Activated CD8-positive, alpha-beta T cell treated with anti-CD3 and anti-CD28 coated beads, Interleukin-2, amount 10 ng/mL, durations not matched to agents 7 days and 5 days (primary cell): ENCODE data around the gene MMP19. TPM values are rescaled to one million over a fixed set of nuclear protein-coding genes. Genes with fewer than 3 reads are reported as not detected.
A peak's percentile ranks its signal among the peaks of the same experiment; 100 is the strongest.
"Not testable (repeated sequence)": the region's sequence is repeated elsewhere in the genome, so short reads cannot be mapped to it uniquely, and the experiment has no call there.

ENCODE experiments used
- ATAC-seq: fragments of 150-1000 bp; cut with Tn5 transposase; one replicate; pipeline ENCODE4 v1.10.0; 2021; ENCODE audit warnings: moderate library complexity
- CTCF ChIA-PET: fragments of 350-600 bp; sonication (Branson Sonifier 250); formaldehyde crosslinking; loops from one replicate; lab custom pipeline; 2021; ENCODE audit warnings: antibody characterized with exemption; lab: Charles Lee
- POLR2A ChIA-PET: fragments of 350-600 bp; sonication (Branson Sonifier 250); formaldehyde crosslinking; loops from one replicate; lab custom pipeline; 2021; ENCODE audit warnings: antibody characterized with exemption; lab: Charles Lee
- DNase-seq: peaks from one replicate; pipeline ENCODE4 v3.0.0-alpha.2; 2020
- H3K27ac Mint-ChIP-seq: one replicate; pipeline ENCODE4 v1.8.0; 2021; ENCODE audit warnings: mild to moderate bottlenecking, mixed read lengths
- H3K27me3 Mint-ChIP-seq: one replicate; pipeline ENCODE4 v1.8.0; 2021; ENCODE audit warnings: low read depth, mixed read lengths
- H3K36me3 Mint-ChIP-seq: one replicate; pipeline ENCODE4 v1.8.0; 2021; ENCODE audit warnings: low read depth, mixed read lengths
- H3K4me1 Mint-ChIP-seq: one replicate; pipeline ENCODE4 v1.8.0; 2021; ENCODE audit warnings: low read depth, mixed read lengths
- H3K4me3 Mint-ChIP-seq: one replicate; pipeline ENCODE4 v1.8.0; 2021; ENCODE audit warnings: mild to moderate bottlenecking, mixed read lengths
- H3K9me3 Mint-ChIP-seq: one replicate; pipeline ENCODE4 v1.8.0; 2022; ENCODE audit warnings: mixed read lengths; ENCODE audit not compliant: insufficient read depth
- total RNA-seq, 2 experiments: library from RNA; stranded (reverse); gene quantifications; one replicate each; pipeline ENCODE4 v1.2.3, GENCODE V29; 2021

Gene MMP19, protein sequence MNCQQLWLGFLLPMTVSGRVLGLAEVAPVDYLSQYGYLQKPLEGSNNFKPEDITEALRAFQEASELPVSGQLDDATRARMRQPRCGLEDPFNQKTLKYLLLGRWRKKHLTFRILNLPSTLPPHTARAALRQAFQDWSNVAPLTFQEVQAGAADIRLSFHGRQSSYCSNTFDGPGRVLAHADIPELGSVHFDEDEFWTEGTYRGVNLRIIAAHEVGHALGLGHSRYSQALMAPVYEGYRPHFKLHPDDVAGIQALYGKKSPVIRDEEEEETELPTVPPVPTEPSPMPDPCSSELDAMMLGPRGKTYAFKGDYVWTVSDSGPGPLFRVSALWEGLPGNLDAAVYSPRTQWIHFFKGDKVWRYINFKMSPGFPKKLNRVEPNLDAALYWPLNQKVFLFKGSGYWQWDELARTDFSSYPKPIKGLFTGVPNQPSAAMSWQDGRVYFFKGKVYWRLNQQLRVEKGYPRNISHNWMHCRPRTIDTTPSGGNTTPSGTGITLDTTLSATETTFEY
- total RNA-seq = not detected

DNA sequence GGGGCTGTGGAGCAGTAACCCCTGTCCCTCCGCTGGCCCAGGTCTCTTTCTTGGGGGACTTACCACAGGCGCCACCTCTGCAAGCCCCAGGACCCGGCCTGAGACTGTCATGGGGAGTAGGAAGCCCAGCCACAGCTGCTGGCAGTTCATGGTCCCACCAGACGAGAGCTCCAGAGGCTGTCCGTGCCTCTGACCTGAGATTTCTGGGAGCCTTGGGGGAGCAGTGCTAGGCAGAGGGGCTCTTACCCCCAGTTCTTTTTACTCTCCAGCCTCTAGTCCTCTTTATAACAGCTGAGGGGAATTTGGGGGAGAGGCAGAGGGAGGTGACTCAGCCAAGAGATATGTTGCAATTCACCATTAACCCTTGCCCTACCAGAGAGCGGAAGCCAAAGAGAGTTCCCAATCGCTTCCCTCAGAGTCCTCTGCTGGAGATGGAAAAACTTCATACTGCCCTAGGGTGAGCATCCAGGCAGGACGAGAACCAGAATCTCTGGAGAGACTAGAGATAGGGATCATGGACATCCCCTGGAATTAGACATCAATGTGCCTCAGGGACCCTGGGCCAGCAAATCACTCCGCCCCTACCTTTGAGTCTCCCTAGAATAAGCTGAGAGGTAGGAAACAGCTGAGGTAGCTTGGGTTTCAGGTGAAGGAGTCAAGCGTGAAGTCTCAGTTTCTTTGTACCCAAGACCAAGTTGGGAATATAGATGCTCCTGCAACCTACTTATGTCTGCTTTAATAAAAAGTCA, at the start of gene MMP19:
Gene MMP19, minus strand, starts transcription at position 256 of the 749 bp plus-strand sequence. Its CDS starts 106 bp downstream, at position 150.
- H3K27me3 Mint-ChIP-seq = peaks cover 3% of the 10 kb centered on the region
- no peaks in the 10 kb centered on the region for H3K9me3 Mint-ChIP-seq
- ATAC-seq (no peak), DNase-seq (no peak)
- H3K4me1 Mint-ChIP-seq = peaks cover 7% of the 10 kb centered on the region
- ChIA-PET POLR2A (interaction anchor here (0.6 to 1.2 kb wide), 2 partner anchors 12 to 25 kb away, joined by 3 to 5 read pairs; partner anchors contain the start of genes ORMDL2 and SARNP), CTCF (interaction anchor here (0.5 to 1.1 kb wide), 2 partner anchors 104 to 202 kb away, joined by 4 read pairs; no protein-coding TSS in a partner anchor)
- H3K36me3 Mint-ChIP-seq = no peaks in the 10 kb centered on the region
- no peak within 1 kb of the TSS for H3K27ac Mint-ChIP-seq
- no peak within 1 kb of the TSS for H3K4me3 Mint-ChIP-seq

DNA sequence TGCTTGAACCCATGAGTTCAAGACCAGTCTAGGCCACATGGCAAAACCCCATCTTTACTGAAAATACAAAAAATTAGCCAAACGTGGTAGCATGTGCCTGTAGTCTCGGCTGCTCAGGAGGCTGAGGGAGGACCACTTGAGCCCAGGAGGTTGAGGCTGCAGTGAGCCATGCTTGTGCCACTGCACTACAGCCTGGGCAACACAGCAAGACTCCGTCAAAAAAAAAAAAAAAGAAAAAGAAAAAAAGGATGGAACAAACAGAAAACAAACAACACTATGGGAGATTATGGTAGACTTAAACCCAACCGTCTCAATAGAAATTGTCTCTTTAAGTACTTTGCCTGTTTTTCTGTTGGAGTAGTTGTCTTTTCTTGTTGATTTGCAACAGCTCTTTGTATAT, 48.6 kb upstream of the MMP19 start:
- DNase-seq = no peak
- Mint-ChIP-seq H3K27ac (no peak overlapping the region), H3K4me3 (no peak overlapping the region), H3K4me1 (no peaks in the 10 kb centered on the region), H3K27me3 (no peaks in the 10 kb centered on the region), H3K36me3 (no peaks in the 10 kb centered on the region), H3K9me3 (no peaks in the 10 kb centered on the region)
- ATAC-seq = no peak
- ChIA-PET CTCF (no interaction called here), POLR2A (no interaction called here)

DNA sequence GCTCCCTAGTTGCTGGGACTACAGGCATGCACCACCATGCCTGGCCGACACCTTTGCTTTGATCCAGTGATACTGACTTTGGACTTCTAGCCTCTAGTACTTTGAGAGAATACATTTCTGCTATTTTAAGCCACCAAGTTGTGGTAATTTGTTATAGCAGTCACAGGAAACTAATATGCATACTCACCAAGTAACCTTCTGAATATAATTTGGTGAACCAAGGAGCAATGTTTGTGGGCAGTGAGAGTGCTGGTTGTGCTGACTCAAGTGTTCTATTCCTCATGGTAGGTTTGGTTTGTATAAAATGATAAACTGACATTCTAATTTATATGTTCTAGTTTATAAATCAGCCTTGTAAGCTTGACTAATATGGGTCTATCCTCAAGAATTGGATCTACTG, 42.4 kb upstream of the MMP19 start:
- no peak overlapping the region for H3K27ac Mint-ChIP-seq
- POLR2A ChIA-PET = no interaction called here
- CTCF ChIA-PET = no interaction called here
- peaks cover 17% of the 10 kb centered on the region for H3K4me1 Mint-ChIP-seq
- H3K9me3 Mint-ChIP-seq = no peaks in the 10 kb centered on the region
- ATAC-seq = peak; percentile 36
- H3K36me3 Mint-ChIP-seq = no peaks in the 10 kb centered on the region
- H3K27me3 Mint-ChIP-seq = no peaks in the 10 kb centered on the region
- H3K4me3 Mint-ChIP-seq = no peak overlapping the region
- no peak for DNase-seq

DNA sequence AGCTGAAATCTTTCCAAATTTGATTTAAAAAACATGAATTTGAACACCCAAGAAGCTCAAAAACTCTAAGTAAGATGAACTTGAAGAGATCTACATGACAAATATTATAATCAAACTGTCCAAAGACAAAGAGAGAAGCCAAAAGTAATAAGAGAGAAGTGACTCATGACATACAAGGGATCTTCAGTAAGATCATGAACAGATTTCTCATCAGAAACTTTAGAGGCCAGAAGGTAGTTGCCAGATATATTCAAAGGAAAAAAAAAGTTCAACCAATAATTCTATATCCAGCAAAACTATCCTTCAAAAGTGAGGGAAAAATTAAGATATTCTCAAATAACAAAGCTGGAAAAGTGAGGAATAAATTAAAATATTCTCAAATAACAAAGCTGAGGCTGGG, 35.1 kb upstream of the MMP19 start:
- H3K4me3 Mint-ChIP-seq = no peak overlapping the region
- no peak for DNase-seq
- CTCF ChIA-PET = interaction anchor here (1.1 kb wide), 1 partner anchor 9 kb away, joined by 3 read pairs; no protein-coding TSS in a partner anchor
- H3K27ac Mint-ChIP-seq = no peak overlapping the region
- no peaks in the 10 kb centered on the region for H3K27me3 Mint-ChIP-seq
- peaks cover 8% of the 10 kb centered on the region for H3K36me3 Mint-ChIP-seq
- H3K9me3 Mint-ChIP-seq = peaks cover 9% of the 10 kb centered on the region
- H3K4me1 Mint-ChIP-seq = peaks cover 8% of the 10 kb centered on the region
- no peak for ATAC-seq
- POLR2A ChIA-PET = no interaction called here

DNA sequence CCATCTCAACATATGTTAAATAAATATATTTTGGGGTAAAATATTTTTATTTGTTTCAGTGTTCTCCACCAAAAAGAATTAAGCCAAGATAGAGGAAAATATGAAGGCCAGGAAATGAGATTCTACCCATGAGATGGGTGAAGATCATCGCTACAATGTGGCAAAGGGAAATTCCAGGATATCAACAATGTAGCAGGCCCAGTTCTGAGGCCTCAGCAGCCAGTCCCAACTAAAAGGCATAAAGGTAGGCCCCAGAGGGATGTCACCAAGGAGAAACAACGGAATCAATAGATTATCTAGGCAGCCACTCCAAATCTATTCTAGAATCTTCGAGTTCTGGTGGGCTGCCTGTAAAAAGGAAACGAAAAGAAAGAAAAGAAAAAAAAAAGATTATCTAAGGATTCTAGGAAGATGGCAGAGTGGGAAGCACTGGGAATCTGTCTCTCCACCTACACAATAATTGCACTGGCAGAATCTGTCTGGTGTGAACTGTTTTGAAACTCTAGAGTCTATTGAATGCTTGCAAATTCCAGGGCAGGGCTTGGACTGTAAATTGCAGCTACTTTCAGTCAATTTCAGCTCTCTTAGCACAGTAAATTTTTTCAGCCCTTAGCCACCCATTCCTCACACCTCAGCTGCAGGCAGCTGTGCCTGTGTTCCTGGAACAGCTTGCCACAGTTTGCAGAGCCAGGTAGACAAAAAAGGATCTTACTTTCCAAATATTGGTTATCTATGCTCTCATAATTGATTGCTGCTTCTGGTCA, 33.1 kb upstream of the MMP19 start:
- Mint-ChIP-seq H3K36me3 (peaks cover 8% of the 10 kb centered on the region), H3K27ac (no peak overlapping the region), H3K9me3 (peaks cover 9% of the 10 kb centered on the region), H3K4me1 (peaks cover 5% of the 10 kb centered on the region), H3K27me3 (no peaks in the 10 kb centered on the region), H3K4me3 (no peak overlapping the region)
- ATAC-seq (no peak), DNase-seq (no peak)
- ChIA-PET POLR2A (no interaction called here), CTCF (no interaction called here)

DNA sequence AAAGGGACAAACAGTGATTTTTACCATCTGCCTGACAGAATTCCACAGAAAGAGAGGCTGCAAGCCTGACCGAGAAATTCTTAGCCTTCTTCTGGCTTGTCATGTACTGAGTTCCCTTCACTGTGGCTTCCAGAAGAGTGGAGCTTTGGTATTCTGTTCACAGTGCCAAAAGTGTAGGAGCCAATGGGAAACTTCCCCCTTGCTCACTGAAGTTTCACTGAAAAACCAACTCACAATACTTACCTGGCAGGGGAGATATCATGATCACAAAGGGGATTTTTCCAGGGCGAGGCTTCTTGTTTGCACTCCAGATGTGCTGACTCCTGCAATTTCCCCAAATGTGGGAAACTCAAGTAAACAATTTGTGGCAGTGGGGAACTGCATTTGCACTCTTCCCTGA, 31.7 kb upstream of the MMP19 start:
- H3K4me3 Mint-ChIP-seq = no peak overlapping the region

DNA sequence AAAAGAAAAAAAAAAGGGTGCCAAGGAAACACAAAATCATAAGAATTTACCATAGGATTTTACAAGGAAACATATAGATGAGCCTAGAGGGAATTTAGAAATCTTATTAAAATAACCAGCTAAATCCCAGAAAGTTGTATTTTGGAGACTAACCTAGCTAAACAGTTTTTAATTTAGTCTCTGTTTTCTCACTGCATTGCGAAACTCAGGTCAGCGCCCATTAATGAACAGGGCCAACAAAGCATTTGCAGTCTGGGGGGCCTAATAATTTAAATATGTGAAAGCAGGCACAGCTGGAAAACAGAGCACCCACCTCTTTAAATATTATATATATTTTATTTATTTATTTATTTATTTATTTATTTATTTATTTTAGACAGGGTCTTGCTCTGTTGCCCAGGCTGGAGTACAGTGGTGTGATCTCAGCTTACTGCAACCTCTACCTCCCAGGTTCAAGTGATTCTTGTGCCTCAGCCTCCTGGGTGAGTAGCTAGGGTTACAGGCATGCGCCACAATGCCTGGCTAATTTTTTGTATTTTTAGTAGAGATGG, 23.8 kb upstream of the MMP19 start:
- not testable (repeated sequence) for H3K27me3 Mint-ChIP-seq

More for the DNA sequence above, 31.7 kb upstream of the MMP19 start:
- H3K36me3 Mint-ChIP-seq = peaks cover 8% of the 10 kb centered on the region
- POLR2A ChIA-PET = interaction anchor here (0.7 kb wide), 1 partner anchor 102 kb away, joined by 3 read pairs; no protein-coding TSS in a partner anchor
- H3K4me1 Mint-ChIP-seq = no peaks in the 10 kb centered on the region
- CTCF ChIA-PET = no interaction called here
- no peak overlapping the region for H3K27ac Mint-ChIP-seq
- ATAC-seq (no peak), DNase-seq (no peak)
- no peaks in the 10 kb centered on the region for H3K27me3 Mint-ChIP-seq
- H3K9me3 Mint-ChIP-seq = peaks cover 9% of the 10 kb centered on the region

DNA sequence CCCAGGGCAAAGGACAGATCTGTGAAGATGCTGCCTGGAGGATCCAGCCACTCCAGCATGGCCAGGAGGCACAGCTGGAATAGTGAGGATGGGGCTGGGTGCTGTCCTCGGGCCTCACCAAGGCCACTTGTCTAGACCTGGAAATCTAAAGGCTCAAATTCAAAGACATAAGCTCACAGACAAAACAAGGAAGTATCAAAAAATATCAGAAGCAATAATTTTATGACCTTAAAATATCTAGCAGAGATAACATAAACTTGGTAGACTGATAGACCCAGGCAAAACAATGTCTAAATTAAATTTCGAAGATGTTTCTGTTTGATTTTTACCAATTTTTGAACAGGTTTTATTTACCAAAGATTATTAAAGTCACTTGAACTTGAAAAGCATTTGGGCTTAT, 22.6 kb upstream of the MMP19 start:
- POLR2A ChIA-PET = no interaction called here
- CTCF ChIA-PET = interaction anchor here (1.4 kb wide), 1 partner anchor 15 kb away, joined by 4 read pairs; no protein-coding TSS in a partner anchor
- no peaks in the 10 kb centered on the region for H3K27me3 Mint-ChIP-seq
- H3K27ac Mint-ChIP-seq = no peak overlapping the region
- H3K4me1 Mint-ChIP-seq = no peaks in the 10 kb centered on the region
- DNase-seq = no peak
- H3K9me3 Mint-ChIP-seq = peaks cover 6% of the 10 kb centered on the region
- no peak for ATAC-seq
- no peak overlapping the region for H3K4me3 Mint-ChIP-seq
- no peaks in the 10 kb centered on the region for H3K36me3 Mint-ChIP-seq

More for the DNA sequence above, 23.8 kb upstream of the MMP19 start:
- ATAC-seq, H3K4me3 Mint-ChIP-seq, CTCF ChIA-PET, H3K36me3 Mint-ChIP-seq, H3K27ac Mint-ChIP-seq, H3K9me3 Mint-ChIP-seq, H3K4me1 Mint-ChIP-seq, DNase-seq: not testable (repeated sequence)
- POLR2A ChIA-PET = interaction anchor here (0.7 kb wide), 1 partner anchor 22 kb away, joined by 3 read pairs; no protein-coding TSS in a partner anchor

DNA sequence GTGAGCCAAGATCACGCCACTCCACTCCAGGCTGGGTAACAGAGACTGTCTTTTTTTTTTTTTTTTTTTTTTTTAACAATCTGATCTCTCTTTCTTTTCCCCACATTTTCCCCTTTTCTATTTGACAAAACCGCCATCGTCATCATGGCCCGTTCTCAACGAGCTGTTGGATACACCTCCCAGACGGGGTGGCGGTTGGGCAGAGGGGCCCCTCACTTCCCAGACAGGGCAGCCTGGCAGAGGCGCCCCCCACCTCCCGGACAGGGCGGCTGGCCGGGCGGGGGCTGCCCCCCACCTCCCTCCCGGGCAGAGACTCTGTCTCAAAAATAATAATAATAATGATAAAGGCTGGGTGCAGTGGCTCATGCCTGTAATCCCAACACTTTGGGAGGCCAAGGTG, 20.2 kb upstream of the MMP19 start:
- H3K27ac Mint-ChIP-seq, DNase-seq, H3K9me3 Mint-ChIP-seq, H3K4me1 Mint-ChIP-seq, H3K27me3 Mint-ChIP-seq, ATAC-seq, H3K4me3 Mint-ChIP-seq, H3K36me3 Mint-ChIP-seq, CTCF ChIA-PET: not testable (repeated sequence)
- POLR2A ChIA-PET = interaction anchor here (0.7 kb wide), 1 partner anchor 62 kb away, joined by 3 read pairs; no protein-coding TSS in a partner anchor

DNA sequence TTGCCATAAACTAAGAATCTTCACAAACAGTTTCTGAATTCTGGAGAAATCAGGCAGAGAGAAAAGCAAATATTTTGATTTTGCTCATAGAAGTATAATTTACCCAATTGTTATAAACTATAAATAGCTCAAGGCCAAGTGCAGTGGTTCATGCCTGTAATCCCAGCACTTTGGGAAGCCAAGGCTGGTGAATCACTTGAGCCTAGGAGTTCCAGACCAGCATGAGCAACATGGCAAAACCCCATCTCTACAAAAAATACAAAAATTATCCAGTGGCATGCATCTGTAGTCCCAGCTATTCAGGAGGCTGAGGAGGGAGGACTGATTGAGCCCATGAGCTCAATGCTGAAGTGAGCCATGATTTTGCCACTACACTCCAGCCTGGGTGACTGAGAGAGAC, 19.6 kb upstream of the MMP19 start:
- no peaks in the 10 kb centered on the region for H3K4me1 Mint-ChIP-seq

DNA sequence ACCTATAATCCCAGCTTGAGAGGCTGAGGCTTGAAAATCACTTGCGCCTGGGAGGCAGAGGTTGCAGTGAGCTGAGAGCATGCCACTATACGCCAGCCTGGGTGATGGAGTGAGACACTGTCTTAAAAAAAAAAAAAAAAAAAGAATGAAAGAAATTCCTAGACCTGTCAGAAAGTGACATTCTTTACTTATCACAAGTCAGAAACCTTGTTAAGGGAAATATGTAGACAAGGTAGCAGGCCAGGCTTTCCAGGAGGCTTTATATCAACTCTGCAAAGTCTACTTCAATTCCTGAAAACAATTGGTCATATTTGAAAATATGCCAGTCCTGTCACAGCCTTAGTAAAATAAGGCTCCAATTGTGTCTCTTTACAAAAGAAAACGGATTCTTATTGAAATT, 19.1 kb upstream of the MMP19 start:
- H3K36me3 Mint-ChIP-seq = no peaks in the 10 kb centered on the region
- POLR2A ChIA-PET = no interaction called here
- no peaks in the 10 kb centered on the region for H3K4me1 Mint-ChIP-seq
- CTCF ChIA-PET = no interaction called here
- H3K4me3 Mint-ChIP-seq = no peak overlapping the region
- DNase-seq (no peak), ATAC-seq (no peak)
- H3K27me3 Mint-ChIP-seq = peaks cover 3% of the 10 kb centered on the region
- H3K9me3 Mint-ChIP-seq = peaks cover 6% of the 10 kb centered on the region
- no peak overlapping the region for H3K27ac Mint-ChIP-seq

More for the DNA sequence above, 19.6 kb upstream of the MMP19 start:
- peaks cover 6% of the 10 kb centered on the region for H3K9me3 Mint-ChIP-seq
- ChIA-PET POLR2A (no interaction called here), CTCF (no interaction called here)
- H3K4me3 Mint-ChIP-seq = no peak overlapping the region
- H3K27ac Mint-ChIP-seq = no peak overlapping the region
- no peaks in the 10 kb centered on the region for H3K36me3 Mint-ChIP-seq
- no peak for DNase-seq
- peaks cover 3% of the 10 kb centered on the region for H3K27me3 Mint-ChIP-seq
- no peak for ATAC-seq
